Nephron progenitor cell (in vitro differentiated cells): Measurements from ENCODE around the gene CLC.

Experiments used
- DNase-seq: peaks from one replicate; pipeline ENCODE4 v3.0.0; 2021
- H3K27ac Mint-ChIP-seq: 2 replicates; pipeline ENCODE4 v1.8.0; 2021; ENCODE audit warnings: mild to moderate bottlenecking, moderate library complexity, mixed read lengths
- H3K27me3 Mint-ChIP-seq: 2 replicates; pipeline ENCODE4 v1.8.0; 2021; ENCODE audit warnings: mild to moderate bottlenecking, low read depth, mixed read lengths; ENCODE audit not compliant: poor library complexity
- H3K36me3 Mint-ChIP-seq: 2 replicates; pipeline ENCODE4 v1.8.0; 2021; ENCODE audit warnings: low read depth, mixed read lengths
- H3K4me1 Mint-ChIP-seq: 2 replicates; pipeline ENCODE4 v1.8.0; 2021; ENCODE audit warnings: mixed read lengths
- H3K4me3 Mint-ChIP-seq: 2 replicates; pipeline ENCODE4 v1.8.0; 2021; ENCODE audit warnings: mild to moderate bottlenecking, moderate library complexity, mixed read lengths
- H3K9me3 Mint-ChIP-seq: 2 replicates; pipeline ENCODE4 v1.8.0; 2021; ENCODE audit warnings: mild to moderate bottlenecking, moderate library complexity, mixed read lengths
- TF ChIP-seq, protein P1 (sequence below): fragments of 200-600 bp; sonication (generic); IDR thresholded peaks from 2 replicates; pipeline ENCODE4 v1.5.0; 2021; ENCODE audit warnings: antibody characterized with exemption

Gene CLC

DNA sequence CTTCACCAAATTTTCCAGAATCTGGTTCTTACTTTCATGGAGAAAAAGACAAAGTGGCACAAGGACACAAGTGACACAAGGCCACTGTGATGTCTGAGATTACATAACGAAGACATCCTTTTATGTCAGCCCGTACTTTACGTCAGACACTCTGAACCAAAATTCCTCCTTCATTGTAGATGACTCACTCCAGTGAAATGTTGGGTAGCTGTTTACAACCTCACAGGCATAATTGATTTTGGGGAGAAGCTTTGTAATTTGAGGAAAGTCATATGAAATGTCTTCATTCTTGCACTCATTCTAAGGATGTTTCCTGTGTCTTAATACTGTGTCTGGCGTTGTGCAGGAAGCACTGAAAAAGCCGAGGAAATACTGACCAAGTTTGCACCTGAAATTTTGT is 53.6 kb downstream of the CLC start:
- TF ChIP-seq, protein P1, sequence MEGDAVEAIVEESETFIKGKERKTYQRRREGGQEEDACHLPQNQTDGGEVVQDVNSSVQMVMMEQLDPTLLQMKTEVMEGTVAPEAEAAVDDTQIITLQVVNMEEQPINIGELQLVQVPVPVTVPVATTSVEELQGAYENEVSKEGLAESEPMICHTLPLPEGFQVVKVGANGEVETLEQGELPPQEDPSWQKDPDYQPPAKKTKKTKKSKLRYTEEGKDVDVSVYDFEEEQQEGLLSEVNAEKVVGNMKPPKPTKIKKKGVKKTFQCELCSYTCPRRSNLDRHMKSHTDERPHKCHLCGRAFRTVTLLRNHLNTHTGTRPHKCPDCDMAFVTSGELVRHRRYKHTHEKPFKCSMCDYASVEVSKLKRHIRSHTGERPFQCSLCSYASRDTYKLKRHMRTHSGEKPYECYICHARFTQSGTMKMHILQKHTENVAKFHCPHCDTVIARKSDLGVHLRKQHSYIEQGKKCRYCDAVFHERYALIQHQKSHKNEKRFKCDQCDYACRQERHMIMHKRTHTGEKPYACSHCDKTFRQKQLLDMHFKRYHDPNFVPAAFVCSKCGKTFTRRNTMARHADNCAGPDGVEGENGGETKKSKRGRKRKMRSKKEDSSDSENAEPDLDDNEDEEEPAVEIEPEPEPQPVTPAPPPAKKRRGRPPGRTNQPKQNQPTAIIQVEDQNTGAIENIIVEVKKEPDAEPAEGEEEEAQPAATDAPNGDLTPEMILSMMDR: no peak
- H3K27ac Mint-ChIP-seq: no peak overlapping the region
- H3K36me3 Mint-ChIP-seq: no peaks in the 10 kb centered on the region
- no peaks in the 10 kb centered on the region for H3K4me1 Mint-ChIP-seq
- peaks cover 22% of the 10 kb centered on the region for H3K27me3 Mint-ChIP-seq
- DNase-seq: no peak
- no peak overlapping the region for H3K4me3 Mint-ChIP-seq
- H3K9me3 Mint-ChIP-seq: peaks cover 7% of the 10 kb centered on the region

DNA sequence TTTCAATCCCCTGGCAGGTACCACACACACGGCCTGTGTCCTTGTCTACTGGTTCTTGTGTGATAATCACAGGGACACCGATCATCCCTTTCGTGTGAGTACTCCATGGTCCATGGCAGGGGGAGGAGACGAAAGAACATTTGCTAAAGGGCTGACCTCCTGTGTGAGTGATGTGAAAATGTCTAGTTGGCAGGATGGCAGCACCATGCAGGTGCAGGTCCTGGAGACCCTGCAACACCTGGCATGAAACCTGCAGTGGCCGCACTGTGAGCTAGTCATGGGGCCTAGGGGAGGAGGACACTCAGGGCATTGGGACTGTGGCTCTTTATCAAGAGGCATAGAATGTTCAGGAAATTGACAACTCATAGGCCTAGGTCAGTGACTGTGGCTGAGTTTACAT is 56.4 kb downstream of the CLC start:
- DNase-seq: no peak
- Mint-ChIP-seq H3K4me1 (no peaks in the 10 kb centered on the region), H3K27ac (no peak overlapping the region), H3K27me3 (peaks cover 29% of the 10 kb centered on the region), H3K36me3 (no peaks in the 10 kb centered on the region), H3K4me3 (no peak overlapping the region), H3K9me3 (no peaks in the 10 kb centered on the region)
- TF ChIP-seq, protein P1: no peak
